Rectal smooth muscle tissue (tissue), 1 donor: ENCODE results near the gene GP9.

ENCODE experiments used
- H3K27ac ChIP-seq: one replicate; pipeline ENCODE4 v1.7.0; 2013; ENCODE audit warnings: low read depth, low read length, inconsistent platforms
- H3K27me3 ChIP-seq: one replicate; pipeline ENCODE4 v1.7.0; 2013; ENCODE audit warnings: low read length; ENCODE audit not compliant: control insufficient read depth, insufficient read depth
- H3K36me3 ChIP-seq: one replicate; pipeline ENCODE4 v1.7.0; 2013; ENCODE audit warnings: low read length; ENCODE audit not compliant: control insufficient read depth, insufficient read depth
- H3K4me1 ChIP-seq: one replicate; pipeline ENCODE4 v1.7.0; 2013; ENCODE audit warnings: low read length; ENCODE audit not compliant: control insufficient read depth, insufficient read depth
- H3K4me3 ChIP-seq: one replicate; pipeline ENCODE4 v1.7.0; 2013; ENCODE audit warnings: low read length
- H3K9ac ChIP-seq: one replicate; pipeline ENCODE4 v1.7.0; 2013; ENCODE audit warnings: low read length

GP9 gene

DNA sequence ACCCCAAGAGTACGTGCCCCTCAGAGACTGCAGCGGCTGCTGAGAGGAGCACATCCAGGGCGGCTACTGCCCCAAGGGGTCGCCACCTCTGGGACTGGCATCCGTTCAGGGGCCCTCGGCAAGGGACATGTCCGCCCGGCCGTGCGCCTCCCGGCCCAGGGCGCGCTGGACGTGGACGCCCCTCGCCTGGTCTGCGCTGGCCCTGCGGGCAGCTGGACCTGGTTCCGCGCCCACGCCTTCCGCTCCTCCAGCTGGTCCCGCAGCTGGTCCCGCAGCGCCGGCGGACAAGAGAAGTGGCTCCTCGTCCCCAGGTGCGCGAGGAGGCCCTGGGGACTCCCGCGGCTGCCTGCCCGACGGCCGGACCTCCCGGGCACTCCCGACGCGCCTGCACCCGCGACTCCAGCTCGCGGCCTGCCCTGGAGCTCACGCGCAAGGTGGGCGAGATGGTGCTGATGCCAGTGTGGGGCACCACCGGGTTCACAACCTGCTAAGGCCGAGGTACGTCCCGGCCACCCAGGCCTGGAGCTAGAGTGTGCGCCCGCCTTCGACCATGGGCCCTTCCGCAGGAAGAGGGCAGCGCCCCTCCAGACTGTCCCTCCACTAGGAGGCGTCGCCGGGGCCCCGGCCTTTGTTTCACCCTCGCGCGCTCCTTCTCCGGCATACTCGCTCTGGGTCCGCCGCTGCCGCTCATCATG lies 14.4 kb upstream of the GP9 start:
- no peak overlapping the region for H3K27ac ChIP-seq
- H3K4me3 ChIP-seq = peak overlapping the region; percentile 36
- no peak overlapping the region for H3K9ac ChIP-seq
- H3K4me1 ChIP-seq = no peaks in the 10 kb centered on the region
- peaks cover 6% of the 10 kb centered on the region for H3K27me3 ChIP-seq
- H3K36me3 ChIP-seq = no peaks in the 10 kb centered on the region

DNA sequence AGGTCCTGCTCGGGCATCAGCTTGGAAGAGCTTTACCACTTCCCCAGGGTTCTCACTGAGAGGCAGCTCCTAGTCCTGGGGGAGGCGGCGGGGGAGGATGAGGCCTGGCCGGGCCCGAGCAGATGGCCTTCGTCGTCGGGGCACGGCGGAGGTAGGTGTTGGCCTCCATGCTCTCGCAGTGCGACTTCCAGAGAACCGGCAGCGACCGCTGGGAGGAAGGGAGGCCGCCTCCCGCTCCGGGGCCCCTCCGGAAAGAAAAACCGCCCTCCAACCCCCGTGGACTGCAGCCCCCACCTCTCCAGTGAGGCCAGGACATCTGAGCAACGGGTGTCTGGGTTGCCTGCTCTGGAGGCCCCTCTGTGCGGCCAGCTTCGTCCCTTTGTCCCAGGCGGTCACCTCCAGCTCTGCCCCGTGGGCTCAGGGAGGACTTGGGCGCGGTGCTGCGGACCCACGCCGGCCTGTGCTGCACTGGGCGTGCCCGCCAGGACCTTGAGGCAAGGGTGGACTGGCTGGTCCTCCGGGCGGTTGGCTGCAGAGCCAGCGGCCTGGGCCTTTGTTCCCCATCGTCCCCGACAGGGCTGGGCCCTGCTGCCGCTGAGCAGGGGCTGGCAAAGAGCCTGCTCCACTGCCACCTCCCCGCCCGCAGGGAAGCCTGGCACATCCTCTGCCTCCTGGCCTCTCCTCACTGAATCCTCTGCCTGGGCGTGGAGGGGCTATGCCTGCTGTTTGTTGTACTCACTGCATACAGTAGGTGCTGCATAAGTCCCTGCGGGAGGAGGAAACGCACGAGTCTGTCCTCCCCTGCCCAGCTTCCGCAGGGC lies 13.6 kb upstream of the GP9 start:
- Histone ChIP-seq H3K4me3 (no peak overlapping the region), H3K27me3 (peaks cover 6% of the 10 kb centered on the region), H3K36me3 (no peaks in the 10 kb centered on the region), H3K9ac (no peak overlapping the region), H3K27ac (no peak overlapping the region), H3K4me1 (no peaks in the 10 kb centered on the region)

DNA sequence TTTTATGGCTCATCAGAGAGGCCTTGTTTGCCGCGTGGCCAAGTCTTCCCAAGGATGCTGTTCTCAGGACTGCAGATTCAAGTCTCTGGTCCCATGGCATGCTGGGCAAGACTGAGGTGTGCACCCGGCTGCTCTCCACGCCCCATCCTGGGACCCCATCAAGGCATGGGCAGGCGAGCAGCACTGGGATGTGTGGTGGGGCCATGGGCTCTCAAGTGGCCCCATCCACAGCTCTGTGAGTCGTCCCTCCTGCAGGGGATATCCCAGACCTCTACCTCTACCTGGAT lies 13.1 kb upstream of the GP9 start:
- H3K27ac ChIP-seq = no peak overlapping the region
- H3K27me3 ChIP-seq = peaks cover 6% of the 10 kb centered on the region
- no peaks in the 10 kb centered on the region for H3K36me3 ChIP-seq
- H3K9ac ChIP-seq = no peak overlapping the region
- H3K4me3 ChIP-seq = no peak overlapping the region
- peaks cover under 1% of the 10 kb centered on the region for H3K4me1 ChIP-seq

DNA sequence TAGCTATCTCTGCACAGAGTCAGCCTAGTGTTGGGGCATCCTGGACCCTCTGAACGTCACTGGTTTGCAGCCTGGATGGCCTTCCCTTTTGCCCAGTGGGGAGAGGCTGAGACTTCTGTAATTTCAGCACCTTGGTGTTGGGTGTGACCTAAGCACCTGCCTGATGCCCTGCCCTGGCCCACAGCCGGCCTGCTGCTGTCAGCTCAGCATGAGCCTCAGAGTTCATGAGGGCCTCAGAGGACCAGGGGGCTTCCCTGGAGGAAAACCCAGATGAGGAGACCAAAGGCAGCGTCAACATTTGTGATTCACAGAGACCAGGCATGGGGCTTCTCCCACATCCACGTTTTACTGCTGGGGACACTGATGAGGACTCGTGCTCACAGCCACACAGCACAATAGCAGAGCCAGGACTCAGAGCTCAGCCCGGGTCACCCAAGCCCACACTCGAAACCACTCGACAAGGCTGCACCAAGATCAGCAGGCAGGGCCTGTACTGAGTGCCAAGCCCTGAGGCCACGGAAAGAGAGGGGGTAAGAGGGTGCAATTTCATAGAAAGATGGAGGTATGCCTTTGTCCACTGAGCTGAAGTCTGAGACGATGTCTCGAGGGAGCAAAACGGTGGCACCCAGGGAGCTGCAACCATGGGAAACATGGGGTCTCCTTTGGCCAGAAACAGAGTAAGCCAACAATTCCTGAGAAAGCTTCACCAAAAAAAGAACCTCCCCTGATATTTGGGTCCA lies 9.9 kb upstream of the GP9 start:
- no peaks in the 10 kb centered on the region for H3K36me3 ChIP-seq
- H3K27me3 ChIP-seq = peaks cover 6% of the 10 kb centered on the region
- H3K4me1 ChIP-seq = peaks cover 7% of the 10 kb centered on the region
- H3K4me3 ChIP-seq = no peak overlapping the region
- H3K27ac ChIP-seq = no peak overlapping the region
- H3K9ac ChIP-seq = no peak overlapping the region

DNA sequence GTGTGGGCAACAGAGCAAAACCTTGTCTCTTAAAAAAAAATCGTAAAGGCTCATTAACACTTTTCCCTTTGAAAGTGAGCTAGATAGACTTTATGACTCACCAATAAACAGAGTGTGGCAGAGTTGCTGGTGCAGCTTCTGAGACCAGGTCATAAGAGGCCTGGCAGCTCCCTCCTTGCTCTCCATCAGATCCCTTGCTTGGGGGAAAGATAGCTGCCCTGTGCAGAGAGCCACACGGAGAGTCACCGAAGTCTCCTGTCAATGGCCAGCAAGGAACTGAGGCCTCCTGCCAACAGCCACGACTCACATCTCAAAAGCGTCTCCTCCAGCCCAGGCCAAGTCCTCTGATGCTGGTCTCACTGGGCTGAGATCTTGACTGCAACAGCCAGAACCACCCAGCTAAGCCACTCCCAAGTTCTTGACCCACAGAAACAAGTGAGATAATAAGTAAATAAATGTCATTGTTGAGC lies 8.7 kb upstream of the GP9 start:
- H3K36me3 ChIP-seq = no peaks in the 10 kb centered on the region
- no peaks in the 10 kb centered on the region for H3K27me3 ChIP-seq
- H3K9ac ChIP-seq = no peak overlapping the region
- peaks cover 7% of the 10 kb centered on the region for H3K4me1 ChIP-seq
- H3K27ac ChIP-seq = no peak overlapping the region
- no peak overlapping the region for H3K4me3 ChIP-seq

DNA sequence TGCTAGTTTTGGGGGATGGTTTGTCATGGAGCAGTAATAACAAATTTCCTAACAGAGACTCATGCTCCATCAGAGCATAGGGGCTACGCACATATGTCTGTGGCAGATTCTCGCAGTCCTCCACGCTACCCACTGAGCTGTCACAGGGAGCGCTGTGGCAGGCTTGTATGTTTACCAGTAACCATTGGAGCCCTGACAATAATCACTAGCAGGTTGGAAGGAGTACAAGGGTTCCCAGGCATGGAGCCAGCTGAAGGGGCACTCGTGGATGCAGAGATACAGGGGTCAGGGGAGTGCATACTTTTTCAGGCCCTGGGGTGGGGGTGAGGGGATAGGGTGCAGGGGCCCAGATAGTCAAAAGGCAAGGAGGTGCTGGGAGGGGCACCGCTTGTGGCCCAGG lies 7.9 kb upstream of the GP9 start:
- Histone ChIP-seq H3K4me1 (peaks cover 7% of the 10 kb centered on the region), H3K27ac (peak overlapping the region; percentile 44), H3K9ac (no peak overlapping the region)

DNA sequence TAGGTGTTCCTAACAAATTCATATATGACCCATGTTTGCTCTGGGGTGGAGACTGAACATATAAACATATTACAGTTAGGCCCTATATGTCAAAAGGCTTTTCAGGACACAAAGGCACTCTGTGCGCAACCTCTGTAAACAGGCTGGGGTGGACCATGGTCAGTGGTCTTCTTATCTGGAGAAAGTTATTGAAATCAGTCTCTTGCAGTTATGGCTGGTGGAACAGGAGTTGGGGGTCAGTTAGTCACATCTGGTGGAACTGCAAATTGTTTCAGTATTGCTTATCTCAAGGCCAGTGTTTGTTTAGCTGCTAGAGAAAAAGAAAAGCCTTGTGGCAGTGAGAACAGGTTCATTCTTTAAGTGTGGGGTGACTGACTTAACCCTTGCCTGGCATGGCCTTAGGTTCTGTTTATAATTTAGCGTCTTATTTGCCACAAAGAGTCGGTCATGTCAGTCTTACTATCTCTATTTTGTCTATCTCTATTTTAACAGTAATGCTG lies 5.9 kb upstream of the GP9 start:
- Histone ChIP-seq H3K4me1 (peaks cover 7% of the 10 kb centered on the region), H3K27me3 (no peaks in the 10 kb centered on the region), H3K9ac (no peak overlapping the region), H3K36me3 (no peaks in the 10 kb centered on the region), H3K4me3 (no peak overlapping the region), H3K27ac (no peak overlapping the region)

More for the DNA sequence above, 7.9 kb upstream of the GP9 start:
- no peak overlapping the region for H3K4me3 ChIP-seq
- H3K36me3 ChIP-seq = no peaks in the 10 kb centered on the region
- H3K27me3 ChIP-seq = no peaks in the 10 kb centered on the region

DNA sequence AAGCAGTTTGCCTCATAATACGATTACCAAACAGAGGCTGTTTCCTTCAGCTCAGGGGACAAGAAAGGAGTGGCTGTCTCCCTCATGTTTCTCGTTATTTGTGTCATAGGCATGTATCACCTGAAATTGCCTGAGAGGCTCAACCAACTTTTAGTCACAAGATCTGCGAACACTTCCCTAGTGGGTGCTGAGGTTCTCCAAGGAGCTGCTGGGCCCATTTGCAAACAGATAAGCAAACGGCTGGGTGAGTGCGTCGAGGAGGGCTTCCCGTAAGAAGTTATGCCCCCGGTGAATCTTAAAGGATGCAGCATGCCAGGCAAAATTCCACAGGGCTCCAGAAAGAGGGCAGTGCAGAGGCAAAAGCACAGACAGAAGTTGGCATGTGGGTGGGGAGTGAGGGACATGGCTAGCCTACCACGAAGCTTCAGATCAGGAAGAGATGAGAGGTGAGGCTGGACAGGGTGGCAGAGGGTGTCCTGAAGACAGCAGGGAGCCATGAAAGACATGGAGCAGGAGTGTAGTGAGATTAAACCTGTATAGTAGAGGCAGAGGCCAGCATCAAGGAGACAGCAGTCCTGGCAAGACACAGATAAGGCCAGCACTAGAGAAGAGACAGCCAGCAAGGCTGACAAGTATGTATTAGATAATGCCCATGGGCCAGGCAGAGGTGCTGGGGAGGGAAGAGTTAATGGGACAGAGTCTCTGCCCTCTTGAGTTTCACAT lies 4.0 kb upstream of the GP9 start:
- Histone ChIP-seq H3K27ac (no peak overlapping the region), H3K4me1 (peaks cover 7% of the 10 kb centered on the region)

DNA sequence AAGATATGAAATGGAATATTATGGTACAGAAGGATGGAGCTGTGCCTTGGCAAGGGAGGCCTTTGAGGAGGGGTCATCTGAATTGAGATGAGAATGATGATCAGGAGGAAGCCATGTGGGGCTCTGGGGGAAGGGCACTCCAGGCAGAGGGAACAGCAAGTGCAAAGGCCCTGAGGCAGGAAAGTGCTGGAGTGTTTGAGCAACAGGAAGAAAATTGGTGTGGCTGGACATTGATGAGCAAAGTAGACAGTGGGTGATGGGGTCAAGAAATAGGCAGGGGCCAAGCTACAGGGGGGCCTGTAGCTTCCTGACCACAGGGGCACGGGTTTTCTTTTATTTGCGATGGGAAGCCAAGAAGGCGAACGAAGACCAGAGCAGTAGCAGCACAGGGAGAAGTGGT lies 3.3 kb upstream of the GP9 start:
- H3K36me3 ChIP-seq = no peaks in the 10 kb centered on the region
- no peak overlapping the region for H3K27ac ChIP-seq
- H3K4me3 ChIP-seq = no peak overlapping the region
- H3K27me3 ChIP-seq = no peaks in the 10 kb centered on the region
- H3K4me1 ChIP-seq = peaks cover 7% of the 10 kb centered on the region
- H3K9ac ChIP-seq = no peak overlapping the region

More for the DNA sequence above, 4.0 kb upstream of the GP9 start:
- H3K4me3 ChIP-seq = no peak overlapping the region
- no peaks in the 10 kb centered on the region for H3K27me3 ChIP-seq
- no peaks in the 10 kb centered on the region for H3K36me3 ChIP-seq
- no peak overlapping the region for H3K9ac ChIP-seq

DNA sequence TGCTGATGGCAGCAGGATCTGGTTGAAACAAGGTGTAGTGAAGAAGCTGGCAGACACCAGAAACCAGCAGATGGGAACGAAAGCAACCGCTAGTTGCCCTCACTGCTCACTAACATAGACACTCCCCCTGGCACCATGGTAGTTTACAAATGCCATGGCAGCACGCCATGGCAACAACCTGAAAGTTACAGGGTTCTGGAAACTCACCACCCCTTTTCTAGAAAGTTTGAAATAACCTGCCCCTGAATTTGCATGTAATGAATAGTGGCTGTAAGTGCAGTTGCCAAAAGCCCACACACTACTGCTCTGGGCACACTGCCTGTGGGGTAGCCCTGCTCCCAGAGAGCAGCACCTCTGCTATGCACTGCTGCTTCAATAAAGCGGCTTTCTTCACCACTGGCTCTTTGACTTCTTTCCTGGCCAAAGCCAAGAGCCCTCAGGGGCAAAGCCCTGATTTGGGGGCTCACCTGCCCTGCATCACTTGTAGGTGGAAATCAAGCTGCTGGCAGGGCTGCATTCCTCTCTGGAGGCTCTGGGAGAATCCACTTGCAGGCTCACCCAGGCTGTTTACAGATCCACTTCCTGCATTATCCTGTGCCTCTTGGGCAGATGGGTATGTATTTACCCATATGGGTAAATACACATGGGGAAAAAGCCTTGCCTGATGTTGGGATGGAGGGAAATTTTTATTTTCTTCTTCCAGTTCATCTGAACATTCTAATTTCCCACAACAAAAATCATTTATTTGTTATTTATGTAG lies 2.0 kb upstream of the GP9 start:
- Histone ChIP-seq H3K9ac (no peak overlapping the region), H3K4me1 (no peaks in the 10 kb centered on the region), H3K36me3 (no peaks in the 10 kb centered on the region), H3K4me3 (no peak overlapping the region), H3K27ac (no peak overlapping the region), H3K27me3 (no peaks in the 10 kb centered on the region)

DNA sequence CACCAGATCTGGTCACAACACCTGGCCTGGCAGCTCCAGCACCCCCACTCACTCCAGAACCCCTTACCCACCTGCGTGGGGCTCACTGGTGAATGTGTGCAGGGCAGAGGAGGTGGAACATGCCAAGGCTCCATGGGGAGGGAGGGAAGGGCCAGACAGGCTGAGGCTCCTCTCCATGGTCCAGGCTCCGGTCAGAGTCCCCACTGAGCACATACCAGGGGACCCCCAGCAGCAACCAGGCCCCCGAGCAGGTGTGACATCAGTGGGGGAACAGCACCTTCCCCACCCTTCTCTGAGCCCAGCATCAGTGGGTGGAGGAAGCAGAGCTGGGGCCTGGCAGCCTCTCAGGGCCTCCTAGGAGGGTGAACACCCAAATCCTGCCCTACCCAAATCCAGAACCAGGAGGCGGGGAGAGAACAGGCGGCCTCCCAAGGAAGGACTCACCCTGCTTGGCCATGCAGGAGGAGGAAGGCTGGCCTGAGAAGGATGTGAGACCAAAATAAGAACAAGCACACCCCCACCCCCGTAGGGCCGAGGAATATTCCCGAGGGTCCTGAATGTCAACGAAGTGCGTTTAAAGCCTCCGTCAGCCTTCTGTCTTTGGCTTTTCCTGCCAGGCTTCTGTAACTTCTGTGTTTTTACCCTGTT lies 1.1 kb upstream of the GP9 start:
- no peaks in the 10 kb centered on the region for H3K4me1 ChIP-seq
- no peak overlapping the region for H3K4me3 ChIP-seq
- no peaks in the 10 kb centered on the region for H3K27me3 ChIP-seq
- no peaks in the 10 kb centered on the region for H3K36me3 ChIP-seq
- no peak overlapping the region for H3K27ac ChIP-seq
- no peak overlapping the region for H3K9ac ChIP-seq
